ENCODE results near the gene USF3.
A peak's percentile ranks its signal among the peaks of the same experiment; 100 is the strongest.

USF3 gene

GRCh38 chr3:113696658-113697499, 437 bp upstream of the USF3 start:
- no peaks in the 10 kb centered on the region for H3K36me3 ChIP-seq (ENCODE audit: insufficient read depth, low read length)
- H3K4me1 ChIP-seq (ENCODE audit: insufficient read depth, low read length) = peaks cover 21% of the 10 kb centered on the region
- peak overlapping the region; percentile 92 for H3K9ac ChIP-seq (ENCODE audit: low read length)
- H3K9me3 ChIP-seq (ENCODE audit: low read length) = no peaks in the 10 kb centered on the region
- peak overlapping the region; percentile 84 for H3K27ac ChIP-seq (ENCODE audit: low read depth, low read length)
- H3K27me3 ChIP-seq (ENCODE audit: control insufficient read depth in 1 of 2, insufficient read depth in 2 of 2, low read length in 2 of 2) = no peaks in the 10 kb centered on the region
- peak overlapping the region; percentile 54 to 99 for H3K4me3 ChIP-seq (ENCODE audit: low read depth in 1 of 2, low read length in 2 of 2)

GRCh38 chr3:113695431-113695785, 1.0 kb downstream of the USF3 start:
- peak overlapping the region; percentile 37 for H3K9ac ChIP-seq (ENCODE audit: low read length)
- peak overlapping the region; percentile 63 to 72 for H3K4me3 ChIP-seq (ENCODE audit: low read depth in 1 of 2, low read length in 2 of 2)
- H3K27me3 ChIP-seq (ENCODE audit: control insufficient read depth in 1 of 2, insufficient read depth in 2 of 2, low read length in 2 of 2) = no peaks in the 10 kb centered on the region
- H3K27ac ChIP-seq (ENCODE audit: low read depth, low read length) = no peak overlapping the region
- H3K4me1 ChIP-seq (ENCODE audit: insufficient read depth, low read length) = peaks cover 29% of the 10 kb centered on the region
- H3K36me3 ChIP-seq (ENCODE audit: insufficient read depth, low read length) = no peaks in the 10 kb centered on the region
- H3K9me3 ChIP-seq (ENCODE audit: low read length) = no peaks in the 10 kb centered on the region

- Histone ChIP-seq H3K9ac (ENCODE audit: low read length) (no peak overlapping the region), H3K9me3 (ENCODE audit: low read length) (no peaks in the 10 kb centered on the region), H3K27ac (ENCODE audit: low read depth, low read length) (no peak overlapping the region), H3K36me3 (ENCODE audit: insufficient read depth, low read length) (no peaks in the 10 kb centered on the region), H3K4me1 (ENCODE audit: insufficient read depth, low read length) (peaks cover 31% of the 10 kb centered on the region), H3K4me3 (ENCODE audit: low read depth in 1 of 2, low read length in 2 of 2) (no peak overlapping the region), H3K27me3 (ENCODE audit: control insufficient read depth in 1 of 2, insufficient read depth in 2 of 2, low read length in 2 of 2) (no peaks in the 10 kb centered on the region)
These were observed 6.0 kb downstream of the USF3 start for GRCh38 chr3:113690482-113690881.

GRCh38 chr3:113685956-113686721, 10.3 kb downstream of the USF3 start:
- no peak overlapping the region for H3K27ac ChIP-seq (ENCODE audit: low read depth, low read length)
- peaks cover 10% of the 10 kb centered on the region for H3K4me1 ChIP-seq (ENCODE audit: insufficient read depth, low read length)
- H3K9me3 ChIP-seq (ENCODE audit: low read length) = no peaks in the 10 kb centered on the region
- no peak overlapping the region for H3K9ac ChIP-seq (ENCODE audit: low read length)
- H3K27me3 ChIP-seq (ENCODE audit: control insufficient read depth in 1 of 2, insufficient read depth in 2 of 2, low read length in 2 of 2) = no peaks in the 10 kb centered on the region
- no peaks in the 10 kb centered on the region for H3K36me3 ChIP-seq (ENCODE audit: insufficient read depth, low read length)
- no peak overlapping the region for H3K4me3 ChIP-seq (ENCODE audit: low read depth in 1 of 2, low read length in 2 of 2)

- Histone ChIP-seq H3K27ac (ENCODE audit: low read depth, low read length) (no peak overlapping the region), H3K9ac (ENCODE audit: low read length) (no peak overlapping the region), H3K27me3 (ENCODE audit: control insufficient read depth in 1 of 2, insufficient read depth in 2 of 2, low read length in 2 of 2) (no peaks in the 10 kb centered on the region), H3K4me1 (ENCODE audit: insufficient read depth, low read length) (peaks cover 10% of the 10 kb centered on the region), H3K9me3 (ENCODE audit: low read length) (no peaks in the 10 kb centered on the region), H3K4me3 (ENCODE audit: low read depth in 1 of 2, low read length in 2 of 2) (no peak overlapping the region), H3K36me3 (ENCODE audit: insufficient read depth, low read length) (no peaks in the 10 kb centered on the region)
These were observed 11.3 kb downstream of the USF3 start for GRCh38 chr3:113685124-113685523.

GRCh38 chr3:113684271-113684819, 12.1 kb downstream of the USF3 start:
- Histone ChIP-seq H3K27me3 (ENCODE audit: control insufficient read depth in 1 of 2, insufficient read depth in 2 of 2, low read length in 2 of 2) (no peaks in the 10 kb centered on the region), H3K9me3 (ENCODE audit: low read length) (no peaks in the 10 kb centered on the region), H3K4me3 (ENCODE audit: low read depth in 1 of 2, low read length in 2 of 2) (no peak overlapping the region), H3K9ac (ENCODE audit: low read length) (no peak overlapping the region), H3K27ac (ENCODE audit: low read depth, low read length) (no peak overlapping the region), H3K4me1 (ENCODE audit: insufficient read depth, low read length) (peaks cover 10% of the 10 kb centered on the region), H3K36me3 (ENCODE audit: insufficient read depth, low read length) (no peaks in the 10 kb centered on the region)

GRCh38 chr3:113678773-113679172, 17.7 kb downstream of the USF3 start:
- Histone ChIP-seq H3K27me3 (ENCODE audit: control insufficient read depth in 1 of 2, insufficient read depth in 2 of 2, low read length in 2 of 2) (no peaks in the 10 kb centered on the region), H3K9ac (ENCODE audit: low read length) (no peak overlapping the region), H3K36me3 (ENCODE audit: insufficient read depth, low read length) (peaks cover 6% of the 10 kb centered on the region), H3K27ac (ENCODE audit: low read depth, low read length) (no peak overlapping the region), H3K9me3 (ENCODE audit: low read length) (no peaks in the 10 kb centered on the region), H3K4me3 (ENCODE audit: low read depth in 1 of 2, low read length in 2 of 2) (no peak overlapping the region), H3K4me1 (ENCODE audit: insufficient read depth, low read length) (no peaks in the 10 kb centered on the region)

GRCh38 chr3:113677737-113678136, 18.7 kb downstream of the USF3 start:
- no peaks in the 10 kb centered on the region for H3K27me3 ChIP-seq (ENCODE audit: control insufficient read depth in 1 of 2, insufficient read depth in 2 of 2, low read length in 2 of 2)
- no peaks in the 10 kb centered on the region for H3K9me3 ChIP-seq (ENCODE audit: low read length)
- no peak overlapping the region for H3K4me3 ChIP-seq (ENCODE audit: low read depth in 1 of 2, low read length in 2 of 2)
- no peak overlapping the region for H3K9ac ChIP-seq (ENCODE audit: low read length)
- no peaks in the 10 kb centered on the region for H3K4me1 ChIP-seq (ENCODE audit: insufficient read depth, low read length)
- no peak overlapping the region for H3K27ac ChIP-seq (ENCODE audit: low read depth, low read length)
- peaks cover 6% of the 10 kb centered on the region for H3K36me3 ChIP-seq (ENCODE audit: insufficient read depth, low read length)

- no peaks in the 10 kb centered on the region for H3K27me3 ChIP-seq (ENCODE audit: control insufficient read depth in 1 of 2, insufficient read depth in 2 of 2, low read length in 2 of 2)
- no peak overlapping the region for H3K9ac ChIP-seq (ENCODE audit: low read length)
- peaks cover 6% of the 10 kb centered on the region for H3K36me3 ChIP-seq (ENCODE audit: insufficient read depth, low read length)
- no peaks in the 10 kb centered on the region for H3K9me3 ChIP-seq (ENCODE audit: low read length)
- no peak overlapping the region for H3K27ac ChIP-seq (ENCODE audit: low read depth, low read length)
- H3K4me1 ChIP-seq (ENCODE audit: insufficient read depth, low read length) = no peaks in the 10 kb centered on the region
- no peak overlapping the region for H3K4me3 ChIP-seq (ENCODE audit: low read depth in 1 of 2, low read length in 2 of 2)
These were observed 20.2 kb downstream of the USF3 start for GRCh38 chr3:113676261-113676660.

GRCh38 chr3:113673593-113673992, 22.8 kb downstream of the USF3 start:
- H3K27me3 ChIP-seq (ENCODE audit: control insufficient read depth in 1 of 2, insufficient read depth in 2 of 2, low read length in 2 of 2) = no peaks in the 10 kb centered on the region
- H3K9me3 ChIP-seq (ENCODE audit: low read length) = no peaks in the 10 kb centered on the region
- no peaks in the 10 kb centered on the region for H3K4me1 ChIP-seq (ENCODE audit: insufficient read depth, low read length)
- no peak overlapping the region for H3K9ac ChIP-seq (ENCODE audit: low read length)
- H3K36me3 ChIP-seq (ENCODE audit: insufficient read depth, low read length) = peaks cover 6% of the 10 kb centered on the region
- H3K27ac ChIP-seq (ENCODE audit: low read depth, low read length) = no peak overlapping the region
- H3K4me3 ChIP-seq (ENCODE audit: low read depth in 1 of 2, low read length in 2 of 2) = no peak overlapping the region

GRCh38 chr3:113668015-113668414, 28.4 kb downstream of the USF3 start:
- no peaks in the 10 kb centered on the region for H3K27me3 ChIP-seq (ENCODE audit: control insufficient read depth in 1 of 2, insufficient read depth in 2 of 2, low read length in 2 of 2)
- H3K9ac ChIP-seq (ENCODE audit: low read length) = no peak overlapping the region
- no peak overlapping the region for H3K4me3 ChIP-seq (ENCODE audit: low read depth in 1 of 2, low read length in 2 of 2)
- H3K4me1 ChIP-seq (ENCODE audit: insufficient read depth, low read length) = peaks cover 4% of the 10 kb centered on the region
- peaks cover 8% of the 10 kb centered on the region for H3K36me3 ChIP-seq (ENCODE audit: insufficient read depth, low read length)
- no peaks in the 10 kb centered on the region for H3K9me3 ChIP-seq (ENCODE audit: low read length)
- no peak overlapping the region for H3K27ac ChIP-seq (ENCODE audit: low read depth, low read length)

Data from muscle layer of colon (tissue), 2 donors.